Amygdala (tissue), 56 donors: ENCODE measurements around the gene CMIP.
"Not testable (repeated sequence)": the region's sequence is repeated elsewhere in the genome, so short reads cannot be mapped to it uniquely, and the experiment has no call there.

Experiments used
- DNase-seq, 56 donors: peaks; one replicate each; lab custom pipeline; 2025; lab: John Stamatoyannopoulos, UW

The CMIP gene

DNA sequence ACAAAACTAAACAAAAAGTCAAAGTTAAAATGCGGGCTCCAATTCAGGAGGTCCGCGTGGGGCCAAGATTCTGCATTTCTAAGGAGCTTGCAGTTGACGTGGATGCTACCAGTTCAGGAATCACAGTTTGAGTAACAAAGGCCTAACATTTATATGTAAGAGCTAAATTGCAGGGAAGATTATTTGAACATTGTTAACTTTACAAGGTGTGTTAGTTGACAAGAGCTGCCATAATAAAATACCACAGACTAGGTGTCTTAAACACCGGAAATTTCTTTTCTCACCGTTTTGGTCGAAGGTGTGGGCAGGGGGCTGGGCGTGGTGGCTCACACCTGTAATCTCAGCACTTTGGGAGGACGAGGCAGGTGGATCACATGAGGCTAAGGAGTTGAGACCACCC, 24.8 kb upstream of the CMIP start:
- DNase-seq = no peak

DNA sequence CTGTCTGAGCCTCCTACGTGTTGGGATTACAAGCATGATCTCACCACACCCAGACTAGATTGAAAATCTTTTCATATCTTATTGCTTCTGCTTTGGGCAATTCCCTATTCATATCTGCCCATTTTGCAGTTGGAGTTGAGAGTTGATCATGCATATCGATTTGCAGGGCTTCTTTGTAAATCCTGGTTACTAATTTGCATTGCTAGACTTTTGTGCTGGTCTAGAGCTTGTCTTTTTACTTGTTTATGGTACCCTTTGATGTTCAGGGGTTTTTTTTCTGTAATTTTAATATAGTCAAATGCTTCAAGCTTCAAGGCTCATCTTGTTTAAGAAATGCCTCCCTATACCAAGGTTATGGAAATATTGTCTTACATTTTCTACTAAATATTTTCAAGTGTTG, 23.5 kb upstream of the CMIP start:
- DNase-seq = no peak

DNA sequence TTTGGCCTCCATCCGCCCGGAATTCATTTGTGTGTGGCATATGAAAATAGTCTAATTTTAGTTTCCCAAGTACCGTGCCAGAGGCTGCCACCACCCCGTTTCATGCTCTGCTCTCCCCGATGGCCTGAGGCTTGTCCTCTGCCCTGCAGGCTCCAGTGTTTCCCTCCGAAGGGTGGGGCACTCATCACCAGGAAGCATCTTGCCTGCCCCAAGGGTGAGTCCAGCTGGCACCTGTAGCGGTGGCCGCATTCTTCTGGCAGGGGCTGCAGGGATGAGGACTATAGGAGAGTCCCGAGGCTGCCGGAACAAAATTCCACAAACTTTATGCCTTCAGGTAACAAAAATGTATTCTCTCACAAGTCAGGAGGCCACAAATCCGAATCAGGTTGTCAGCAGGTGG, 23.1 kb upstream of the CMIP start:
- no peak for DNase-seq

DNA sequence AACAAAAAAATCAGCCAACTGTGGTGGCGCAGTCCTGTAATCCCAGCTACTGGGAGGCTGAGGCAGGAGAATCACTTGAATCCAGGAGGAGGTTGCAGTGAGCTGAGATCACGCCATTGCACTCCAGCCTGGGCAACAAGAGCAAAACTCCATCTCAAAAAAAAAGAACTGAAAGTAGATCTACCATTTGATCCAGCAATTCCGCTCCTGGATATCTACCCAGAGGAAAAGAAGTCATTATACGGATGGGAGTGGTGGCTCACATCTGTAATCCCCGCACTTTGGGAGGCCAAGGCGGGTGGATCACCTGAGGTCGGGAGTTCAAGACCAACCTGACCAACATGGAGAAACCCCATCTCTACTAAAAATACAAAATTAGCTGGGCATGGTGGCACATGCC, 22.5 kb upstream of the CMIP start:
- not testable (repeated sequence) for DNase-seq

DNA sequence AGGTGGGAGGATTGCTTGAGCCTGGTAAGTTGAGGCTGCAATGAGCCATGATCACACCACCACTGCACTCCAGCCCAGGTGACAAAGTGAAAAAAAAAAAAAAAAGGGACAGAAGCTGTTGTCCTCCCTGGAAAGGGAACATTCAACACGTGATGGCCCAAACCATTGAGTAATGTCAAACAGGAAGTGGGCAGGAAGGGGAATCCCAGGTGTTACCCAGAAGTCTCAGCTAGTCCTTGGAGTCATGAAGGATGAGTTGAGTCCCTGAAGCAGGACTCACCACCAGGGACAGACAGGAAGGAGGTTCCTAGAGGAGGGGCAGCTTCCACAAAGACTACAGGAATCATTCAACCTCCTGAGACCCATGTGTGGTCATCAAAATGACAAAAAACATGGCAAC, 19.8 kb upstream of the CMIP start:
- no peak for DNase-seq

DNA sequence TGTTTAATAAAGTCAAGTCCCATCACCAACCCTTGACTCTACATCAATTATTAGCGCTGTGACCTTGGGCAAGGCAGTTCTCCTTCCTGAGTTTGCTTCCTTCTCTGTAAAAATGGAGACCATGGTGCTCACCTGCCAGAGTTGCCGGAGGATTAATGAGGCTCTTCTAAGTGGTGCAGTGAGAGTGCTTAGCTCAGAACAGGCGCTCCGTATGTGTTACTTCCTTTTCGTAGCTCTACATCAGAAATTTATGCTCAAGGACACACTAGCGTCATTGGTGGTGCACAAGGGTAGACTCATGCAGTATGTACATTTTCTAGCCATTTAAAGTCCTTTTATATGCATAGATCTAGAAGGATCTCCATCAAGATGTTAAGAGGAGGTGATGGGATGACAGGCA, 17.4 kb upstream of the CMIP start:
- no peak for DNase-seq

DNA sequence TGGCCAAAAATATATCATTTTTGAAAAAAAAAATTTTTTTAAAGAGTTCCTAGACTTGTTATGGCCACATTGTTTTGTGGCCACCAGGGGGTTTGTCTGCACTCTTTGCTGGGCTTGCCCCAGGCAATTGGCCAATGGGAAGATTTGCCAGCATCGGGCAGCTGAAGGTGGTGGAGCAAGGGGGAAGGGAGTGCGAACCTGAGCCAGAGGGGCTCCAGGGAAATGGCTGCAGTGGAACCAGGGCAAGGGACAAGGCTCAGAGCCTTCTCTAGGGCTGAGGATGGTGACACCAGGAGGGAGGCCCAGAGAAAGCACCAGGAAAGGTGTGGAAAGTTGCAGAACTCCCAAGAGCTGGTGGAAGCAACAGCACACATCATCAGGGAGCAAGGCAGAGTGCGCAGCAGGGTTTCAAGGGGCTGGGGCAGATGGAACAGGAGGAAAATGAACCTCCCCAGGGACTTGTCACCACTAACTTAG, 15.5 kb upstream of the CMIP start:
- DNase-seq = peak in 8 of 56 donors; percentile 10 to 21 (median 14)

DNA sequence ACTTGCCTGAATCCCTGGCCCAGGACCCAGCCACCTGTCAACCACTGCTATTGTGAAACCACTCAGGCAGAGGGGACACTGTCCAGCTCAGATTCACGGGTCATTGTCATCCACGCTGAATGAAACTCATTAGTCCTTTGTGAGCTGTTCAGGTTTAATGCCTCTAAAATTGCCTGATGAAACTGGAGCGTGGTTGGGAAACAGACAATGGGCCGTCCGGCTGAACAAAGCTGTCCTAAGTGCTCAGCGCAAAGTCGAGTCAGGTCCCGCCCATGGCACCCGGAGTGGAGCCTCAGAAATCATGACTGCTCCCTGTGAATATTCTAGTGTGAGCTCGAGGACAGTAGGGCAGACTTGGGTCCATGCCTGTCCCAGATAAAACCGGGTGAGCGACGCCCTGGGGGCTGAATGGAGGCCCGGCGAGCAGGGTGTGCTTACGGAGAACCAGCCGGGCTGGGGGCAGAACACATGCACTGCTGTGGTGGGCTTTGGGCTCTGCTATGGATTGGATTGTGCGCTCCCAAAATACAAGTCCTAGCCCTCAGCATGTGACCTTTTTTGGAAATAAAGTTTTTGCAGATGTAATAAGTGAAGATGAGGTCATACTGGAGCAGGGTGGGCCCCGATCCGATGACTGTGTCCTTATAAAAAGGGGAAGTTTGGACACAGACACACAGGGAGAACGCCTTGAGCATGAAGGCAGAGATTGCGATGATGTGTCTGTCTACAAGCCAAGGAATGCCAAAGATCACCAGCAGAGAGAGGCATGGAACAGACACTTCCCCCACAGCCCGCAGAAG, 12.9 kb upstream of the CMIP start:
- DNase-seq = no peak

DNA sequence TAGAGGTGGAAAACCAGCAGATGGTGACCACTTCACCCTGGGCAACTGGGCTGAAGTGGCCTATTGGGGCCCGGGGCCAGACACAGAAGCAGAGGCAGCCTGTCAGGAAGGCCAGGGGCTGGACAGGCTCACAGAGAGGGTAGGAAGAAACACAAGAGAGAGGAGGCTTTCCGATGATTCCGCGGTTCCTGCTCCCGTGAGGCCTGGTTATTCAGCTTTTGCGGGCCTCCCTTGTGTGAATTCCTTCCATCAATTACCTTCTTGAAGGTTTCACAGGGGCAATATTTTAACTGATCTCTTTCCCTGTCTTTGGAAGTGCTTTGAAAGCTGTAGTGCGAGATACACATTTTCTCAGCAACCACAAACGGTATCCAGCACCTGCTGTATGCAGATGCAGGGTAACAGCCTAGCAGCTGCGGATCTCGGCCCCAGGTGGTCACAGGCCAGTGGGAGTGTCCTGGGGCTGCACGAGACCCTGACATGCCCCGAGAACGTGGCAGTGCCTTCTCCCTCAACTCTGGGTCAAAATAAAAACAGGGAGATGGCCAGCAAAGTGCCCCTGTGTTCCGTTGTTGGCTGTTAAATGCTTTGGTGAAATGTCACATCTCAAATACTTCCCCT, 11.6 kb upstream of the CMIP start:
- no peak for DNase-seq

DNA sequence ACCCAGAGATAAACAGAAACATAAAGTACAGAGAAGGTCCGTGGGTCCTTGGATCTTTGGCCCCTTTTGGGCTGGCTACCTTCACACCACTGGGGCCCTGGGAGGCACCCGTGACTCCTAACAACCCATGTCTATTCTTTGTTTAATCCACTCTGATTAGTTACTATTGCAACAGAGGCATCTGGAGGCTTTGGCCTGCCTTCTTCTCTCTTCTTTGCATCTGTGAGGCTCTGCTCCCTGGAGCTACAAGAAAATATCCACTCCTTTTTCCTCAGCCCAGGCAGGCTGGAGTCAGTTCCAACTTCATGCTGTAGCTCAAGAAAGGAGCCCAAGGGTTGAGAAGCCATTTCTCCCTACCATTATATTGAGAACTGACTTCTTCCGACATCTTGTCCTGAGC, 9.5 kb upstream of the CMIP start:
- no peak for DNase-seq

DNA sequence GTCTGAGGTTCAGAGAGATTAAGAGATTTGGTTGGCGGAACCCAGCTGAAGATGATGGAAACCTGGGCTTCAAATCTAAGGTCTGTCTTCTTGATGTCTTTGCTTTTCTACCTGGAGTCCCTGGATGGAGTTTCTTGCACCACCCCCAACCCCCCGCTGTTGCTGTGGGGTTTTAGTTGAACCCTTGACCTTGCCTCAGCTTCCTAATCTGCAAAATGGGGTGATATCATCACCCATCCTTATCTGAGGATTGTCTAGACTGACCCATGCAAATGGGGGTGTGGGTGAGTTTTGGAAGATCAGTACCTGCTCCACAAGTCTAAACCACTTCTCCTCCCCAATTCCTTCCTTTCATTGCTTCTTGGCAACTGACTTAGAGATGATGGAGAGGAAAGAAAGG, 9.0 kb upstream of the CMIP start:
- DNase-seq = no peak

DNA sequence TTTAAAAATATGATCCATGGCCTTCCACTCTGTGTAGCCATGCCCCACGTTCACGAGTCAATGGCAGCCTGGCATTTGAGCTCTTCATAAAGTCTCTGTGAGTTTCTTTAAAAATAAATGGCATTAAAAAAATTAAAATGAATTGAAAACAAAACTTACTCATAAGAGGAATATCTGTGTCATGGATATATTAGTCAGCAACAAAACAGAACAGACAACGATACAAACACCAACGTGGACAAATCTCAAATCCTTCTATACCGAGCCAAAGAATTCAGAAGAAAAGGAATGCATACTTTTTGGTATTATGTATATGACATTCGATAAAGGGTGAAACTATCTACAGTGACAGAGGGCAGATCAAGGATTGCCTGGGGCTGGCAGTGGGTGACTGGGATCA, 8.2 kb upstream of the CMIP start:
- no peak for DNase-seq

DNA sequence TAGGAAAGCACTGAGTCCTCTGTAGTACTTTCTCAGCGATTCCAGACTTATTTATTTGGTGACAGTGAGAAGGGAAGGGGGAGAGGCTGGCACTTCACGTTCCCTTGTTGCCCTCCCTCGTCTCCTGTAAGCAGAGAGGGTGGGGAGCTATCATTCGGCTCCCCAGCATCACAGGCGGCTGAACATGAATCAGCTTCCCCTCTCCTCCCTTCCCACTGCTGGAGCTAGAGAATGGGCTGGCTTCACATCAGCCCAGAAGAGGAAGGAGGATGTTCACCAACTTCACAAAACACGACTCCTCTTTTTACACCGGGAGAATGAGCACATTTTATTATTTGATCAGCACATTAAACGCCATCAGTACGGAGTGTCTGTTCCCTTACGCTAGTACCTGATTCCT, 6.7 kb upstream of the CMIP start:
- DNase-seq = no peak

DNA sequence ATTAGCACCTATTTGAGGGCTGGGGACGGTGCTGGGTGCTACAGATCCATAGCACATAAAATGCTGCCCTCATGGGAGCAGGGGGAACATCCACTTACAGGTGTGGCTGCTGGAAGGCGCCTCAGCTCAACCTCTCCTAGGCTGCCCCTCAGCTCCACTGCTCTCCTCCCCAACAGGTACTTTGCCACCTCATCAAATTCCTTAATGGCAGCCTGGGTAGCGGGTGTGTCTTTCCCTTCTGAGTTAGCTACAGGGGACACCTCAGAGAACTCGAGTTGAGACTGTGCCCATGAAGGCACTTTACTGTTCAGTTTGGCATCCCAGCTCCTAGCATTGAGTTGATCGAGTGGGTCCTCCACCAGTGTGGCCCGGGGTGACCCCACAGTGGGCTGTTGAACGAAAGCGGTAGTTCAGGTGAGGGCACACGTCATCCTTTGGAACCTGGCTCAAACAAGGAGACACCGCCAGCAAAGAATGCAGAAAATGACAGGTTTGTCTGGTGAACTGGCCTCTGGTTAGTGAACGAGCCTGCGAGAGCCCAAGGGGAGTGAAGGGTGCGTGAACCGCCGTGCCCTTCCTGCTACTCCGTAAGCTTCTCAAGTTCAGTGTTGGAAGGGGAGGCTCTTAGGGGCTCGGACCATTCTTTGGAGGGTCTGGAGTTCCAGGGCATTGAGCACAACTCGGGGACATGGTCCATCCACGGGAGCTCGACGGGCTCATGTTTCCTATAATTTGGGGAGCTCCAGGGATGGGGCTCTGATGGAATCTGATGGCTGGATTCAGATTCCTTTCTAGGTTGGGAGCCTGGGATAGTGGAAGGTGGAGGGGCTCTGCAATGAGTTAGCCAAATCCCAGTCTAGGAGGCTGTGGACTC, 3.5 kb upstream of the CMIP start:
- no peak for DNase-seq

DNA sequence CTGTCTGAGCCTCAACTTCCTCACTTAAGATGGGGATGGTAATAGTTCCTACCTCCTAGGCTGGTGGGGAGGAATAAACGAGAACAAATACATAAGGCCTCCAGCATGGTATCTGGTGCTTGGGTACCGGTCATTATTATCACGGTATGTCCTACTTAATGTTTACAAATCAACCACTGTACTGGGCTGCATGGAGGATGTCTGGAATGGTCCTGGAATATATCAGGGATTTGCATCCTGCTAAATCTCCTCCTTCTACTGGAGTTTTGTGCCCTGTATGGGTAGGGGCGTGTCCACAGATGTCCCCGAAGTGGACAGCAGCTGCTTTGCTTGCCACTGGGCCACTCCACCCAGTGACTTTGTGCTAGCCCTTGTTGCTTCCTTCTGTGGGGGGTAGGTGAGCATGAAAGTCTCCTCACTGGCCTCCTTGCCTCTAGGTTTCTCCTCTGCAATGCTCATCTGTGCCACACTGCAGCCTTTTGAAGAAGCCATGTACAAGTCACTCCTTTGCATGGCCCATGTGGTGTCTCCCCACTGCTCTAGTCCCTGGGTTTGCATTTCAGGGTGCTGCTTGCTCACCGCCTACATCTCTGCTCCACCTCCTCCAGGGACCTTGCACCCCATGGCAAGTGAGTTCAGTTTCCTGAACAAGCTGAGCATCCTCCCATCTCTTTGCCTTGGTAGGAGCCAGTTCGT, 2.2 kb upstream of the CMIP start:
- peak in 1 of 56 donors; percentile 13 for DNase-seq

DNA sequence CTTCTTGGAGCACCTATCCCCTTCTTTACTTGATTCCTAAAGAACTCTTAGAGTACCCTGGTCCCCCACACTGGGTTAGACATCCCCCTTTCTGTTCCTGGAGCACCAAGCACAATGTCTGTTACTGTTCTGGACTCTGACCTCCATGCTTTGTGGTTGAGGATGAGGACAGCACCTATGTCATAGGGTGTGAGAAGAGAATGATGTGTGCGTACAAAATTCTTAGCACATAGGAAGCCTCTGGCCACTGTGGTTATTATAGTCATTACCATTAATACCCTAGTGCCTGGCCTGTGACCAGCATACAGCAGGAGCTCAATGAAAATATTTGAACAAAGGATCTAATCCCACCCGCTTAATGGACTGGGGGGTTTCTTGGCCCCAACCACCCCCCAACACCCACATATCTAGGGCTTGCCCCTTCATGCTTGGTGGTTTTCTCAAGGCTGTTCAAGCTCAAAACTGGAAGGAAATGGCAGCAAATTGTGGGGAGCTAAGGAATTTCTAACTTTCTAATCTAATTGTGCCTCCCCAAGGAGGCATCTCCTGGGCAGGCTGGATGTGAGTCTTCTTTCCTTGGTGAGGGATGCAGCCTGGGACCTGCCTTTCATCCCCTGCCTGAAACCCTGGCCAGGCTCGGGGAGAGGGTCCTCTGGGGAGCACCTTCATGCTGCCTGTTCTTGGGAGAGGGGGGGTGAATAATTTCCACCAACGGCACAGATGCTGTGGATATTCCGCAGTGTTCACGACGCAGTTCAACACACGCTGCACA, 1.5 kb upstream of the CMIP start:
- DNase-seq = no peak

DNA sequence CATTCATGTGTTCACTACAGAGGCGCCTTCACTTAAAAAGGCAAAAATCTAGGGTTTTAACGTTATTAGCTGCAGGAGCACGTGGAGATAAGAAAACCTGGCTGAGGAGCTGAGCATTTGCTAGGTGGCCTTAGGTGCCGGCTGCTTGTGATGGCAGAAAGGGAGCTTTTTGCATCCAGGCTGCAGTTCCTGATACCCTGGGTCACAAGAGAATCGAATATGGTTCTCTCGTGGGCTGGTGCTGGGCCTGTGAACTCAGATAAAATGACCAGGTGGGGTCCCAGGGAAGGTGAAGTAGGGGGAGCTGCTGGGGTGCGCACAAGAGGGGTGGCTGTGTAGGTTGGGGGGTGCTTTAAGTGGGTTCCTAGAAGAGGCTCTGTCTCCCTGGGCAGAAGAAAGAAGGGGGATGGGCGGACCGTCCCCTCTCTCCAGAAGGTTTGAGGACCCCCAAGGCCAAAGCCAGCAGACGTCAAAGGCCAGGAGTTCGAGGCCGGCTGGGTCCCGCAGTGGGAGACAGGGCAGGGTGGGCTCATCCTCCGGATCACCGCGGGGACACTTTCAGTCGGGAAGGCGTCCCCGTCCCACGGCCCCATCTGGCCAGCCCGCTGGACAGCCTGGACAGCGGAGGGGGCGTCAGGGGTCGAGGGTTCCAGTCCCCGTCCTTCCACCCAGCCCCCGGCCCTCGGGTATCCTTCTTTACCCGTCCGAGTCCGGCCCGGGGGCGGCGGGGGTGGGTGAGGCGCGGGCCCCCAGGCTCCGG, 740 bp upstream of the CMIP start:
- peak in 3 of 56 donors; percentile 50 to 70 (median 54) for DNase-seq

DNA sequence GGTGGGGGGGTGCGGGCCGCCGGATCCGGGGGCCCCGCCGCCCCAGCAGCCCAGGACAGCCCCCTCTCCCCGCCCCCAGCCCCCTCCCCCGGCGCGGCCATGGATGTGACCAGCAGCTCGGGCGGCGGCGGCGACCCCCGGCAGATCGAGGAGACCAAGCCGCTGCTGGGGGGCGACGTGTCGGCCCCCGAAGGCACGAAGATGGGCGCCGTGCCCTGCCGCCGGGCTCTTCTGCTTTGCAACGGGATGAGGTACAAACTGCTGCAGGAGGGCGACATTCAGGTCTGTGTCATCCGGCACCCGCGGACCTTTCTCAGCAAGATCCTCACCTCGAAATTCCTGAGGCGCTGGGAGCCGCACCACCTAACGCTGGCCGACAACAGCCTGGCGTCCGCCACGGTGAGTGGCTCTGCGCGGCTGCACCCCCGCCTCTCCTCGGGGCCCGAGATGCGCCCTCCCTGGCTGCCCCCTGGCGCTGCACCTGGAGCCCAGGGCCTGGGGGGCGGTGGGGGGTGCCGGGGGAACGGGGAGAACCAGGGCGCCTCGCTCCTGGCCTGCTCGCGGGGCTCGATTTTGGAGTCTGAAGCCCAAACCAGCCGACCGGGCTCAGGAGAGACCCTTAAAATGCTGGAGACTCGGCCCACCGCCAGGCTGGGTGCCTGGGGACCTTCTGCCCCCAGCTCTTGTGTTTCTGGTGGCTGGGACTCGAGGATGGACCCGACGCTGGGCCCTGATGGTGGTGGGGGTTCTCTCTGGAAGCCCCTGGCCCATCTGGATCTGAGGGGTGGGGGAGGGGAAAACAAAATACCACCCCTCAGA, 744 bp downstream of the CMIP start:
- peak in 15 of 56 donors; percentile 14 to 55 (median 29) for DNase-seq
